Small intestine (tissue), 7 donors: ENCODE data around the gene BICDL1. TPM values are rescaled to one million over a fixed set of nuclear protein-coding genes. Genes with fewer than 3 reads are reported as not detected.

Experiments used
- DNase-seq, 2 donors: peaks; one replicate each; pipeline versions ENCODE4 v3.0.0 to v3.0.0-alpha.2; 2013
- FAIRE-seq: peaks from 2 replicates; lab custom pipeline; 2012; peaks lifted over from hg19 to GRCh38; lab: Jason Lieb, UNC
- H3K27ac ChIP-seq, 3 donors: one replicate each; pipeline ENCODE4 v1.5.1; 2013; ENCODE audit warnings: low read length in 2 of 3, mild to moderate bottlenecking in 2 of 3, control low read depth in 1 of 3, inconsistent platforms in 1 of 3, low read depth in 1 of 3, moderate library complexity in 1 of 3
- H3K27me3 ChIP-seq, 3 donors: one replicate each; pipeline ENCODE4 v1.6.1; 2013; ENCODE audit warnings: low read length in 3 of 3, inconsistent platforms in 1 of 3; ENCODE audit not compliant: control insufficient read depth in 3 of 3, insufficient read depth in 3 of 3
- H3K36me3 ChIP-seq, 3 donors: one replicate each; pipeline ENCODE4 v1.6.1; 2013; ENCODE audit warnings: low read length in 3 of 3, inconsistent platforms in 1 of 3, low read depth in 1 of 3, mild to moderate bottlenecking in 1 of 3, moderate library complexity in 1 of 3; ENCODE audit not compliant: control insufficient read depth in 3 of 3, insufficient read depth in 2 of 3
- H3K4me1 ChIP-seq, 3 donors: one replicate each; pipeline ENCODE4 v1.6.1; 2013; ENCODE audit warnings: low read length in 2 of 3, inconsistent platforms in 1 of 3, low read depth in 1 of 3, mild to moderate bottlenecking in 1 of 3, moderate library complexity in 1 of 3; ENCODE audit not compliant: control insufficient read depth in 3 of 3, insufficient read depth in 2 of 3
- H3K4me3 ChIP-seq, 3 donors: one replicate each; pipeline ENCODE4 v1.5.1; 2013; ENCODE audit warnings: low read length in 3 of 3, control low read depth in 1 of 3, inconsistent platforms in 1 of 3, low read depth in 1 of 3, mild to moderate bottlenecking in 1 of 3, moderate library complexity in 1 of 3
- H3K9me3 ChIP-seq, 2 donors: one replicate each; pipeline ENCODE4 v1.6.1; 2013; ENCODE audit warnings: low read depth in 1 of 2, low read length in 1 of 2; ENCODE audit not compliant: control insufficient read depth in 2 of 2, insufficient read depth in 1 of 2
- WGBS, 3 donors: extraction: QIAGEN DNeasy Blood & Tissue Kit; methylation state at CpG; one replicate each; pipeline ENCODE4 v1.1.7; 2013; 5-methylcytosine and 5-hydroxymethylcytosine counted together
- polyA plus RNA-seq, 4 donors: library from polyadenylated mRNA; stranded (reverse) in 3 of 4; unstranded in 1 of 4; fragments of 200-250 nt in 3 of 4; fragments of 120-200 nt in 1 of 4; gene quantifications; one replicate each; pipeline versions ENCODE4 v1.2.1 to v1.2.3, GENCODE V29; 2013
- donor health status: healthy with polysubstance abuse.
- donor health status: control.
- donor health status: control.
- donor health status: Bipolar disorder and iron deficiency.
- donor health status: healthy.

Gene BICDL1
- polyA plus RNA-seq, 4 donors: 3.2 to 9.8 (median 6.0) TPM

DNA sequence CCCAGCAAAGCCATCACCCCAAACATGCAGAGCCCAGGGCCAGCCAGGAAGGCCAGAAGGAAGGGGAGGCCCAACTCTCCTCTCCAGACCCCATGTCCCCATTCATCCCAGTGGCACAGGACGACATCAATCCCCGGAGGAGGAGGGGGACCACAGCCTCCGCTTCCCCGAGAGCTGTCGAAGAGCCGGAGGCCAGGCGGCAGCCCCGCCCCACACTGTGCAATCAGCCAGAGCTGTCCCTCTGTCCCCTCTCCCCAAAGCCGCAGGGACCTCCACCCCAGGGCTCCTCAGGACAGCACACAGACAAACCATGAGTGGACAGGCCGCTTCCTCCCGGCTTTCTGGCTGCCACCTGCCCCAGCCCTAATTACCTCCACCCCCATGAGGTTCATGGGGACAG, 110.7 kb downstream of the BICDL1 start:
- Histone ChIP-seq H3K27ac (no peak overlapping the region), H3K27me3 (no peaks in the 10 kb centered on the region), H3K36me3 (peaks cover 20 to 93% (median 26%) of the 10 kb centered on the region in 3 donors), H3K4me1 (peaks cover 0 to 8% (median 0%) of the 10 kb centered on the region in 3 donors), H3K9me3 (no peaks in the 10 kb centered on the region), H3K4me3 (no peak overlapping the region)
- DNase-seq (no peak), FAIRE-seq (no peak)
- 93 to 95% (median 94%) methylated on average over 10 to 11 of the region's 11 CpGs for WGBS, 3 donors

- H3K27me3 ChIP-seq: no peaks in the 10 kb centered on the region
- no peaks in the 10 kb centered on the region for H3K9me3 ChIP-seq
- H3K27ac ChIP-seq: no peak overlapping the region
- H3K36me3 ChIP-seq: peaks cover 20 to 93% (median 26%) of the 10 kb centered on the region in 3 donors
- FAIRE-seq: no peak
- no peak overlapping the region for H3K4me3 ChIP-seq
- WGBS, 3 donors: 63 to 82% (median 74%) methylated on average over 21 of the region's 21 CpGs
- peaks cover 0 to 8% (median 6%) of the 10 kb centered on the region in 3 donors for H3K4me1 ChIP-seq
- DNase-seq: no peak
Observed at GRCh38 chr12:120100630-120101029, 111.6 kb downstream of the BICDL1 start.

GRCh38 chr12:120101182-120101581, 112.1 kb downstream of the BICDL1 start:
- 53 to 71% (median 67%) methylated on average over 11 of the region's 11 CpGs for WGBS, 3 donors
- DNase-seq: no peak
- FAIRE-seq: no peak
- no peak overlapping the region for H3K27ac ChIP-seq
- H3K9me3 ChIP-seq: no peaks in the 10 kb centered on the region
- peaks cover 20 to 87% (median 24%) of the 10 kb centered on the region in 3 donors for H3K36me3 ChIP-seq
- H3K27me3 ChIP-seq: no peaks in the 10 kb centered on the region
- H3K4me3 ChIP-seq: no peak overlapping the region
- peaks cover 0 to 8% (median 6%) of the 10 kb centered on the region in 3 donors for H3K4me1 ChIP-seq

DNA sequence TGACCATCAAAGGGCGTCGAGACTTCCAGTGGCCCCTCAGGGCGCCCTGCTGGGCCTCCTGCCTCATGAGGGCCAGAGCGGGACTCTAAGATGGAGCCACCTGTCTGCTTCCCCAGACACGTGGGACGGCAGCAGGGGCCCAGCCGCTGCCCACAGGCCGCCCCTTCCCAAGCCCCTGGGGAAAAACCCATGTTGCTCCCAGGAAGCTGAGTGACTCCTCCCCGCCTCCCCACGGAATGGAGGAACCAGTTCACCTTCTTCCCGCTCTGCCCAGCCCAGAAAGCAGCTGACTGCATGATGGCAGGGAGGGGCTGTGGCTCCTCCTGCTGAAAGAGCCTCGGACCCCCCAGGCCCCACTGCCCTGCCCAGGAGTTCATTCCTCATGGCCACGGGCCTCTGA, 112.6 kb downstream of the BICDL1 start:
- no peaks in the 10 kb centered on the region for H3K27me3 ChIP-seq
- H3K27ac ChIP-seq: no peak overlapping the region
- H3K4me3 ChIP-seq: no peak overlapping the region
- H3K4me1 ChIP-seq: peaks cover 0 to 8% (median 6%) of the 10 kb centered on the region in 3 donors
- FAIRE-seq (no peak), DNase-seq (no peak)
- H3K9me3 ChIP-seq: no peaks in the 10 kb centered on the region
- 75 to 86% (median 77%) methylated on average over 13 of the region's 13 CpGs for WGBS, 3 donors
- H3K36me3 ChIP-seq: peaks cover 17 to 85% (median 21%) of the 10 kb centered on the region in 3 donors

- Histone ChIP-seq H3K36me3 (peaks cover 17 to 84% (median 20%) of the 10 kb centered on the region in 3 donors), H3K4me1 (peaks cover 0 to 8% (median 6%) of the 10 kb centered on the region in 3 donors), H3K9me3 (no peaks in the 10 kb centered on the region), H3K27me3 (no peaks in the 10 kb centered on the region), H3K27ac (peak overlapping the region in 1 of 3 donors; percentile 12), H3K4me3 (no peak overlapping the region)
- no peak for FAIRE-seq
- DNase-seq: no peak
- 82 to 89% (median 88%) methylated on average over 28 to 30 of the region's 30 CpGs for WGBS, 3 donors
Observed at GRCh38 chr12:120102189-120103043, 113.4 kb downstream of the BICDL1 start.

GRCh38 chr12:120103044-120103338, 114.0 kb downstream of the BICDL1 start:
- peaks cover 0 to 8% (median 6%) of the 10 kb centered on the region in 3 donors for H3K4me1 ChIP-seq
- no peak overlapping the region for H3K27ac ChIP-seq
- no peaks in the 10 kb centered on the region for H3K9me3 ChIP-seq
- no peak overlapping the region for H3K4me3 ChIP-seq
- no peaks in the 10 kb centered on the region for H3K27me3 ChIP-seq
- no peak for FAIRE-seq
- peaks cover 19 to 85% (median 20%) of the 10 kb centered on the region in 3 donors for H3K36me3 ChIP-seq
- no peak for DNase-seq
- WGBS, 3 donors: 92 to 97% (median 95%) methylated on average over 11 of the region's 11 CpGs

DNA sequence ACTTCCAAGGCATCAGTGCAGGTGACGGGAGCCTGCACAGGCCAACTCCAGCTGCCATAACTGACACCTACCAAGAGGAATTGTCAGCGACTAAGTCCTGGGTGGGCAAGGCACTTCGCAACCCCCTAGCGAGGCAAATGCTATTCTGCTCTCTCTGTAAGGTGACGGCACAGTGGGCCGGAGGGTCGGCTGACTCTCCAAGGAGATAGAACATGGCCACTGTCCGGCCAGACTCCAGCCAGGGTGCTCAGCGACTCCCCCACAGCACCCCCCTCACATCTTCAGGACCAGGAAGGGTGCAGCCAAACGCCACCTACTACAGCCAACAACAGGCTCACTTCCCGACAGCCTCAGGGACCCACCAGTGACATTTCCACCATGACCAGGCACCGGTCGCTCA, 114.3 kb downstream of the BICDL1 start:
- peaks cover 0 to 8% (median 6%) of the 10 kb centered on the region in 3 donors for H3K4me1 ChIP-seq
- FAIRE-seq (no peak), DNase-seq (no peak)
- no peak overlapping the region for H3K4me3 ChIP-seq
- peaks cover 17 to 85% (median 18%) of the 10 kb centered on the region in 3 donors for H3K36me3 ChIP-seq
- no peaks in the 10 kb centered on the region for H3K27me3 ChIP-seq
- 95 to 97% (median 96%) methylated on average over 13 of the region's 13 CpGs for WGBS, 3 donors
- no peak overlapping the region for H3K27ac ChIP-seq
- no peaks in the 10 kb centered on the region for H3K9me3 ChIP-seq

DNA sequence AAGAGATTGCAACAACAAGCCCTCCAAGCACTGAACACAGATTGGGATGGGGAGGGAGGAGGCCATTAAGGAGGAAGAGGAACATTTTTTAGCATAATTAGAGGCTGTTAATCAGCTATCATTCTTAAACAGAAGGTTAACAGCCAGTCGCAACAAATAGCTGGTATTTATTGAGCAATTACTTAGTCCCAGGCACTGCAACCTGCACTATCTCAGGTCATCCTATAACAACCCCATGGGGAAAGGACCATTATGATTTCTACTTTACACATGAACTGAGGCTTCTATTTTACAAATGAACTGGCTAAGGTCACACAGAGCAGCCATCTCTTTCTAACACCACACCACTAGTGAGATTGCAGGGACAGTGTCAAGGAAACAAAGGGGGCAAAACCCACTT, 117.1 kb downstream of the BICDL1 start:
- Histone ChIP-seq H3K4me1 (peaks cover 0 to 10% (median 6%) of the 10 kb centered on the region in 3 donors), H3K36me3 (peaks cover 8 to 74% (median 17%) of the 10 kb centered on the region in 3 donors), H3K27me3 (no peaks in the 10 kb centered on the region), H3K9me3 (no peaks in the 10 kb centered on the region), H3K27ac (no peak overlapping the region), H3K4me3 (no peak overlapping the region)
- 84 to 95% (median 91%) methylated on average over 1 of the region's 1 CpG for WGBS, 3 donors
- no peak for FAIRE-seq
- no peak for DNase-seq
